Suprapubic skin (tissue), 4 donors: ENCODE measurements around the gene KCNK18.

Source experiments
- EP300 ChIP-seq: sonication (generic); formaldehyde crosslinking; IDR thresholded peaks from one replicate; pipeline ENCODE4 v1.6.1; 2017; ENCODE audit warnings: antibody characterized with exemption
- POLR2A ChIP-seq, 2 donors: fragments of 450-650 bp; IDR thresholded peaks; one replicate each; pipeline ENCODE4 v1.6.1; 2017; ENCODE audit warnings: antibody characterized with exemption in 2 of 2, mild to moderate bottlenecking in 2 of 2, moderate library complexity in 2 of 2
- POLR2AphosphoS5 ChIP-seq, 3 donors: sonication (generic); formaldehyde crosslinking; IDR thresholded peaks; one replicate each; pipeline ENCODE4 v1.6.1; 2017; ENCODE audit warnings: antibody characterized with exemption in 3 of 3
- TF ChIP-seq, protein P1 (sequence below), 2 donors: fragments of 200-600 bp in 1 of 2; fragments of 450-650 bp in 1 of 2; sonication (generic) in 1 of 2; IDR thresholded peaks; one replicate each; pipeline ENCODE4 v1.5.1; 2016 to 2019; ENCODE audit warnings: antibody characterized with exemption in 2 of 2, mild to moderate bottlenecking in 1 of 2, moderate library complexity in 1 of 2

DNA sequence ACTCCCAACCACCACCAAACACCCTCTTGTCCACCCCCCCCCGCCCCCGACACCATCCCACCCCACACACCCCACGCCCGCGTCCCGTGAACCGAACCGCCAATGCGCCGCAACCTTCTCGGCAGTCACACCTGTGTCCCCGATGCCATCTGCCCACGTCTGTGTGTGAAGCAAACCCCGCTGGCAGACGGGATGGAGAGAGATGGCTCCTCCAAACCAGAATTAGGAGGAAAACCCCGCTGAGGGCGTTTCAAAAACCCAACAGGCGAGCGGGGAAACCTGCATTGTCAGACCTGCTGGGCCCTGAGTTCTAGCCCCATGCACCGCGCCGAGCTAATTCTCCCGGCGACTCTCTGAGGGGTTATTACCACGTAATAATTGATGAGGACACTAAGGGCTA is 28.6 kb upstream of the KCNK18 start:
- TF ChIP-seq, protein P1, sequence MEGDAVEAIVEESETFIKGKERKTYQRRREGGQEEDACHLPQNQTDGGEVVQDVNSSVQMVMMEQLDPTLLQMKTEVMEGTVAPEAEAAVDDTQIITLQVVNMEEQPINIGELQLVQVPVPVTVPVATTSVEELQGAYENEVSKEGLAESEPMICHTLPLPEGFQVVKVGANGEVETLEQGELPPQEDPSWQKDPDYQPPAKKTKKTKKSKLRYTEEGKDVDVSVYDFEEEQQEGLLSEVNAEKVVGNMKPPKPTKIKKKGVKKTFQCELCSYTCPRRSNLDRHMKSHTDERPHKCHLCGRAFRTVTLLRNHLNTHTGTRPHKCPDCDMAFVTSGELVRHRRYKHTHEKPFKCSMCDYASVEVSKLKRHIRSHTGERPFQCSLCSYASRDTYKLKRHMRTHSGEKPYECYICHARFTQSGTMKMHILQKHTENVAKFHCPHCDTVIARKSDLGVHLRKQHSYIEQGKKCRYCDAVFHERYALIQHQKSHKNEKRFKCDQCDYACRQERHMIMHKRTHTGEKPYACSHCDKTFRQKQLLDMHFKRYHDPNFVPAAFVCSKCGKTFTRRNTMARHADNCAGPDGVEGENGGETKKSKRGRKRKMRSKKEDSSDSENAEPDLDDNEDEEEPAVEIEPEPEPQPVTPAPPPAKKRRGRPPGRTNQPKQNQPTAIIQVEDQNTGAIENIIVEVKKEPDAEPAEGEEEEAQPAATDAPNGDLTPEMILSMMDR (IDR thresholded peaks at IDR 0.05), result no peak
- no peak for TF ChIP-seq POLR2AphosphoS5 (IDR thresholded peaks at IDR 0.05)
- no peak for TF ChIP-seq POLR2A (IDR thresholded peaks at IDR 0.05)
- TF ChIP-seq EP300, result no peak
